DLD1 (cell line): ENCODE data around the gene ACADSB.

Source experiments
- in situ Hi-C: cut with HindIII; loops from 2 replicates; pipeline ENCODE4 v1.10.0; 2017; ENCODE audit warnings: low sequenced_read_pairs

Gene ACADSB

DNA sequence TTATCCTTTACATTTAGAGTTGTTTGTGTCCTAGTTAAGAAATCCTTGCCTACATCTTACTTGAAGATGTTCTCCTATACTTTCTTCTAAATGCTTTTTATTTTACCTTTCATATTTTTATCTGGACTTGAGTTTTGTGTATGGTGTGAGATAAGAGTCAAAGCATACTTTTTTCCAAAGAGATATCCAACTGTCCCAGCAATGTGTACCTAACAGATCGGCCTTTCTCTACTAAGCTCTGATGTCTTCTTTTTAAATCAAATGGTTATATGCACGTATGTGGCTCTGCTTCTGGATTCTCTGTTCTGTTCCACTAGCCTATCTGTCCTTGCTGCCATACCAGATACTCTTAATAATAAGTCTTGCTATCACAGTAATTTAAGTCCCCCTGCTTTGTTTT lies 7.4 kb upstream of the ACADSB start:
- in situ Hi-C loops: no loop called here

- in situ Hi-C loops: no loop called here
Observed at GRCh38 chr10:123004298-123004697, 4.5 kb upstream of the ACADSB start.

- in situ Hi-C loops: no loop called here
Observed at GRCh38 chr10:123007558-123008354, 1.1 kb upstream of the ACADSB start.

DNA sequence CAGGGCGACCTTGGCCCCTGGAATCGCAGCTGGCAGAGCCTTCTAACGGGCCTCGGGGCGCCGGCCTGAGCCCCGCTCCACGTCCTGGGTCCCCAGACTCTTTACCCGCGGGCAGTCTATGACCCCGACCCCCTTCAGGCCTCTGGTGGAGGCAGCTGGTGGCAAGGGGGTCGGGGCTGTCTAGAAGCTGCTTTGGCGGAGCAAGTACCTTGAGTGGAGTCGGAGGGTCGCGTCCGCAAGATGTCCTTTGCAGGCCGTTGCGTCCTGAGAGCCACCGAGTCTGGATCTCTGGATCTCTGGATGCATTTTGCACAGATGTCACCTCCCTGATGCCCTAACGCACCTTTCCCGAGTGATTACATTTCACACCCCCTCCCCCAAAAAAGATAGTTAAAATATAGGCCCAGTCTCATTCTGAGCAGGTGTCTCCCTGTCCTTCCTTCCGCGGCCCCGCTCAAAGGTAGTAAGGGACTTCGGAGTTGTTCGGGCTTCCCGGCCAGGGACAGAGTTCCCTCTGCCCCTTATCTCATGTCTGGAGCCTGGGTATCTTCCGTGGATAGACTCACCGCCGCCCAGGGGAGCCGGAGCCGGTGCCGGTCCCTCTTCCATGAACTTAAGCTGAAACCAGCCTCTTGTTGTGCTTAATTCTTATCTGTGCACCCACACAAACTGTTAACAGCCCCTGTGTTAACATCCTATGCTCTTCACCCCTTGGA lies 457 bp downstream of the ACADSB start:
- in situ Hi-C loops: no loop called here

DNA sequence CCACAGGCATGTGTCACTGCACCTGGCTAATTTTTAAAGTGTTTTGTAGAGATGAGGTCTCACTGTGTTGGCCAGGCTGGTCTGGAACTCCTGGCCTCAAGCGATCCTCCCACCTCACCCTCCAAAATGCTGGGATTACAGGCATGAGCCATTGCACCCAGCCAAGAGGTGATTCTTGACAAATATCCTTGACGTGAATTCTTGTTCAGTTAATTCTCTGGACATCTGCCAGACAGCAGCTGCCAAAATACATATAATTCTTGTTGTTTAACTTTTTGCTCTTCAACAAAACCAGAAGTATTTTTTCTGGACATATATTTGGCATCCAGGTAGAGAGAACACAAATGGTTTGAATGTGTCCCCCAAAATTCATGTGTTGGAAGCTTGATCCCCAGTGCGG lies 3.2 kb downstream of the ACADSB start:
- in situ Hi-C loops: no loop called here

- in situ Hi-C loops: no loop called here
Observed at GRCh38 chr10:123013456-123014419, 4.9 kb downstream of the ACADSB start.

DNA sequence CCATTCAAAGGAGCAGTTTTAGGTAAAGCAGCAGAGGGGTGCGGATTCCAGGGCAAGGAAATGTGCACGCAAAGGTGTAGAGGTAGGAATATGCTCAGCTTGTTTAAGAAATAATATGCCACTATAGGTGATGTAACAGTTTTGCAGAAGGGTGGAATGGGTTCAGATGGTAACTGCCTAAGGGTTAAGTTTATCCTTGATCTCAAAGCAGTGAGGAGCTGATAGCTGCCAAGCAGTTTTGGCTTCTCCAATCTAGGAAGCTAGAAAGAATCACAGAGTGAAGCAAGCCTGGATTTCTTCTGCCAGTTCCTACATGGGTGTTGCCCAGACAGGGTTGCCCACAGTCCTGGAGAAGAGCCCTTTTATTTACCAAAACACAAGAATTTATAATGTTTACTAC lies 6.0 kb downstream of the ACADSB start:
- in situ Hi-C loops: no loop called here

DNA sequence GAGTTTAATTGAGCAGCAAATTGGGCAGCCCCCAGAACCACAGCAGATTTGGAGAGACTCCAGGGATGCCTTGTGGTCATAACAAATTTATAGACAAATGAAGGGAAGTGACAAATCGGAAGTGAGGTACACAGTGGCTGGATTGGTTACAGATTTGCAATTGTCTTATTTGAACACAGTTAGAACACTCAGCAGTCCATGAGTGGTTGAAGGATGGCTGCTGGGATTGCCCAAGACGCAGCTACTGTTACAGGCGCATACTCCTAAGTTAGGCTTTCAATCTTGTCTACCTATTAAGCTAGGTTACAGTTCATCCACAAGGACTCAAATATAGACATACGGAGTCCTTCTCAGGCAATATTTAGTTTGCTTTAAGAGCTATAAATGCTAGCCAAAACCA lies 7.4 kb downstream of the ACADSB start:
- in situ Hi-C loops: no loop called here

DNA sequence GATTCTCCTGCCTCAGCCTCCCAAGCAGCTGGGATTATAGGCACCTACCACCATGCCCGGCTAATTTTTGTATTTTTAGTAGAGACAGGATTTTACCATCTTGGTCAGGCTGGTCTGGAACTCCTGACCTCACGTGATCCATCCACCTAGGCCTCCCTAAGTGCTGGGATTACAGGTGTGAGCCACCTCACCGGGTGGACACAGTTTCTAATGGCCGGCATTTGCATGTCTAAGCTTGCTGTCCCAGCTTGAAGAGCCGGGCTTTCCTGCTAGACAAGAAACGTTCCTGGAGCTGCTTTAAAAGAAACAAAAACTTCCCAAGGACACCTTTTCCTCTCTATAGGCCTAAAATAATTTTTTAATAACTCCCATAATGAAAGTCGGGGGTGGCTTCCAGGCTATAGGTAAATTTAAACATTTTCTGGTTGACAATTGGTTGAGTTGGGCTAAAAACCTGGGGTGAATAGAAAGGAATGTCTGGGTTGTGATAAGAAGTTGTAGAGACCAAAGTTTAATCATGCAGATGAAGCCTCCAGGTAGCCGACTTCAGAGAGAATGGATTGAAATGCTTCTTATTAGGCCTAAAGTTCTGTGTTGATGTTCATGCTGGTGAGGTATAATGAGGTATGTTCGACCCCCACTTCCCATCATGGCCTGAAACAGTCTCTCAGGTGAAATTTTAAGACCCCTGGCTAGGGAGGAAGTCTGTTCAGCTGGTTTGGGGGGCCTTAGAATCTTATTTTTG lies 8.8 kb downstream of the ACADSB start:
- in situ Hi-C loops: no loop called here

- in situ Hi-C loops: no loop called here
Observed at GRCh38 chr10:123018531-123018930, 9.7 kb downstream of the ACADSB start.

DNA sequence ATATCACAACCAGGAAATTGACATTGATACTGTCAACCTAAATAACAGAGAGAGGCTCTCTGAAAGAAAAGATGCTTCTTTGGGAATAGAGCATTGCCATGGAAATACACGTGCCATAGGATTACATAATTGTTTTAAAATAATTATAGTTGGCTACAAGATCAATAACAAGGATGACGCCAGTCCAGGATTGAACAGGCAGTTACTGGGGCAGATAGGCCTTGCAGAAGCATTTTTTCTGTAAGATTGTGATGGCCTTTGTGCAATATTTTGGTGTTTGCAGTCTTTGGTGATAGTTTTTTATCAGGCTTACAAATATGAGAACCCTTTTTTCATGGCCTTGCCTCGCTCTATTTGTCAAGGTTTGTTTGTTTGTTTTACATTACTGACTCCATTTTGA lies 10.5 kb downstream of the ACADSB start:
- in situ Hi-C loops: no loop called here

DNA sequence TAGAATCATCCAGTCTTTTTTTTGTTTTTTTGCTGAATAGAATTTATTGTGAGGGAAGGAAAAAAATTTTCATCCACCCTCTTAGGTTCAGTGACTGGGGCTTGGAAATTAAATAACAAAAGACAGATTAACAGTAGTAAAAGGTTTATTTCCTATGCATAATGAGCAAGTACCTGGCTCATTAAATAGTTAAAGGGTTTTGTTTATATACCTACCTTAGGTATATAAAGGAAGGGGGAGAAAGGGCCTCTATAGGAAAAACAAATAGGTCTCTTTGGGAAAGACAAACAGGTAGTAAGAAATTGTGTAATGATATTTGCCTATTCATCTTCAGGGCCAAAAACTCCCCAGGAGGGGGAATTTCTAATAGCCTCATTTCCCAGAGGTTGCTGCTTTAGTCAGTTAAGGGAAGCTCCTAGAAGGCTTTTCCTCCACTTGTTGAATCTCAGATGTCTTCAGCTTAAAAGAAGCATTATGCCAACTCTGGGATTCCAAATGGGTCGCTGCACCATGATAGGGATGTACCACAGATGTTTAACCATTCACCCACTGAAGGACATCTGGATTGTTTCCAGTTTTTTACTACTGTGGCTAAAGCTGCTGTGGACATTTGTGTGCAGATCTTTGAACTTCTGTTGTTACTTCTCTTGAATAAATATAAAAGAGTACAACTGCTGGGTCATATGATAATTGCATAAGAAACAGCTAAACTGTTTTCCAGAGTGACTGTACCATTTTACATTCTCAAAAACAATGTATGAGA lies 11.3 kb downstream of the ACADSB start:
- in situ Hi-C loops: no loop called here

DNA sequence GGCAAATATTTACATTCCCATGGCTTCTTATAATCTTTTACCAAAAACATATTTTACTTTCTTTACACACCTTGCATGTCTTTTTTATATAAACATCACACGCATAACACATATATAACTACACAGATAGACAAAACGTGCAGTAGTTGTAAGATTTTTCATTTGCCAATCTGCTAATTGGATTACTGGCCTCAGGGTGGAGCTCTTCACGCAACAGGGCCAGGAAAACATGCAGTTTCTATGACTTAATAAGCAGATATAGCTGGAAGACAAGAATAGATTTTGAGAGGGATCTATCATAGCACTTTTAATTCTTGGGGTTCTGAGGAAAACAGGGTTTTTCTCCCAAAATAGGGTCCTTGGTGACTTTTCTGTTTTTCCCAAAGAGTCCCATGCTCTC lies 12.7 kb downstream of the ACADSB start:
- in situ Hi-C loops: no loop called here

GRCh38 chr10:123024540-123024939 lies 15.7 kb downstream of the ACADSB start:
- in situ Hi-C loops: no loop called here

GRCh38 chr10:123026302-123026701 lies 17.5 kb downstream of the ACADSB start:
- in situ Hi-C loops: loop anchor here (25.0 kb wide), 1 partner anchor 536 kb away; no protein-coding TSS in a partner anchor

DNA sequence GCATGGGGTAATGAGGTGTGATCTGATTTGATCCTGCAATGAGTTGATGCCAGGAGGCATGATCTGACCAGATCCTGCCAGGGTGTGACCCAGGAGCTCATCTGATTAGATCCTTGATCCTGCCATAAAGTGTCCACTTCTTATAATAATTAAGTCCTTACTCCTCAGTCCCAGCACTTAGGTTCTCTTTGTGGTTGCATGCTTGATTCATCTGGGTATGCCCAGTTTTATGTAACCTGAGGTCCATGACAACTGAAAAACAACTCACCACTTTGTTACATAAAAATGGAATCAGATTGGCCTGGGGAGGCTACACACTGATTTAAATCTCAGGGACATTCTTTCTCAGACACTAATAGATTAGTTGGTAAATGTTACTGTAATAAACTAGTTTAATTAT lies 19.1 kb downstream of the ACADSB start:
- in situ Hi-C loops: loop anchor here (25.0 kb wide), 1 partner anchor 534 kb away; no protein-coding TSS in a partner anchor

GRCh38 chr10:123031124-123031523 lies 22.3 kb downstream of the ACADSB start:
- in situ Hi-C loops: loop anchor here (25.0 kb wide), 1 partner anchor 531 kb away; no protein-coding TSS in a partner anchor

GRCh38 chr10:123034332-123034731 lies 25.5 kb downstream of the ACADSB start:
- in situ Hi-C loops: loop anchor here (25.0 kb wide), 1 partner anchor 528 kb away; no protein-coding TSS in a partner anchor

DNA sequence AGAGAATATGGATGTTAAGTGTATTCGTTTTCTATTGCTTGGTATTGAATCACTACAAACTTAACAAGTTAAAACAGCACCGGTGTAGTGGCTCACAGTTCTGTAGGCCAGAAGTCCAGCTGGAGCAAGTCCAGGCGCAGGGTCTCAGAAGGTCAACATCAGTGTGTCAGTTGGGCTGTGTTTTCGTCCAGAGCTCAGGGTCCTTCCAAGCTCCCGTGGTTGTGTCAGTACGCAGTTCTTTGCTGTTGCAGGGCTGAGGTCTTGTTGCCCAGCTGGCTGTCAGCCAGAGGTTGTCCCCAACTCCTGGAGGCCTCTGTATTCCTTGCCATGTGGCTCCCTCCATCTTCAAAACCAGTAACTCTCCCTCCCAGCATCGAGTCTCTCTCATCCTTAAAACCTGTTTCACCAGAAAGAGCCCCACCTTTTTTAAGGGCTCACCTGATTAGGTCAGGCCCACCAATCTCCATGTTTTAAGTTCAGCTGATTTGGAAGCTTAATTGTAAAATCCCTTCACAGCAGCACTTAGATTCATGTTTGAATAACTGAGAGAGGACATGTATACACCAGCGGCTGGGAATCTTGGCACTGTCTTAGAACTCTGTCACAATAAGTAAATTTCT lies 26.8 kb downstream of the ACADSB start:
- in situ Hi-C loops: loop anchor here (25.0 kb wide), 1 partner anchor 527 kb away; no protein-coding TSS in a partner anchor
